OCI-LY7 (cell line): ENCODE results near the gene NTRK3. TPM values are rescaled to one million over a fixed set of nuclear protein-coding genes. Genes with fewer than 3 reads are reported as not detected.
A peak's percentile ranks its signal among the peaks of the same experiment; 100 is the strongest.

ENCODE experiments used
- BruUV-seq: library from RNA; stranded (reverse); fragments of 400-500 nt; replicated peaks from 2 replicates; lab custom pipeline; 2021; lab: Mats Ljungman, UMichigan
- CTCF ChIA-PET: fragments of 300-600 bp; sonication (Branson Sonifier 250); formaldehyde crosslinking; loops from one replicate; lab custom pipeline; 2022; ENCODE audit warnings: antibody characterized with exemption; ENCODE audit not compliant: unreplicated experiment; lab: Charles Lee
- POLR2A ChIA-PET: fragments of 300-600 bp; sonication (Branson Sonifier 250); formaldehyde crosslinking; loops from one replicate; lab custom pipeline; 2022; ENCODE audit warnings: antibody characterized with exemption; lab: Charles Lee
- DNase-seq: peaks from one replicate; pipeline ENCODE4 v3.0.0-alpha.2; 2015; ENCODE audit warnings: low spot score
- H2AFZ ChIP-seq: fragments of 200-600 bp; sonication (generic), shearing (Covaris generic); 2 replicates; pipeline ENCODE4 v1.6.1; 2014; ENCODE audit warnings: mild to moderate bottlenecking, antibody characterized with exemption, low read length, moderate library complexity
- H3K27ac ChIP-seq: fragments of 200-600 bp; sonication (generic); 2 replicates; pipeline ENCODE4 v1.5.1; 2014; ENCODE audit warnings: mixed run types, low read depth, mild to moderate bottlenecking, moderate library complexity, low read length, inconsistent platforms; ENCODE audit not compliant: poor library complexity, severe bottlenecking
- H3K36me3 ChIP-seq: fragments of 200-600 bp; sonication (generic); 2 replicates; pipeline ENCODE4 v1.6.1; 2014; ENCODE audit warnings: mild to moderate bottlenecking, antibody characterized with exemption, low read length, moderate library complexity, mixed read lengths; ENCODE audit not compliant: insufficient read depth
- H3K4me1 ChIP-seq: fragments of 200-600 bp; sonication (generic); 2 replicates; pipeline ENCODE4 v1.5.1; 2014; ENCODE audit warnings: mild to moderate bottlenecking, low read length; ENCODE audit not compliant: insufficient read depth, poor library complexity, severe bottlenecking
- H3K4me2 ChIP-seq: fragments of 200-600 bp; sonication (generic); 2 replicates; pipeline ENCODE4 v1.6.1; 2014; ENCODE audit warnings: mild to moderate bottlenecking, low read length
- H3K4me3 ChIP-seq: fragments of 200-600 bp; sonication (generic); 2 replicates; pipeline ENCODE4 v1.5.1; 2014; ENCODE audit warnings: mild to moderate bottlenecking, low read depth, low read length; ENCODE audit not compliant: poor library complexity, severe bottlenecking
- H3K79me2 ChIP-seq: fragments of 200-600 bp; sonication (generic); 2 replicates; pipeline ENCODE4 v1.6.1; 2016; ENCODE audit warnings: low read depth, mild to moderate bottlenecking, low read length, moderate library complexity, mixed read lengths; ENCODE audit not compliant: insufficient read depth
- H3K9me2 ChIP-seq: fragments of 200-600 bp; sonication (generic); 2 replicates; pipeline ENCODE4 v1.6.1; 2016; ENCODE audit warnings: mild to moderate bottlenecking, low read length, mixed read lengths; ENCODE audit not compliant: insufficient read depth
- H3K9me3 ChIP-seq: fragments of 200-600 bp; sonication (generic); 2 replicates; pipeline ENCODE4 v1.6.1; 2014; ENCODE audit warnings: mild to moderate bottlenecking, mixed run types, low read length, mixed read lengths
- H4K20me1 ChIP-seq: fragments of 200-600 bp; sonication (generic); 2 replicates; pipeline ENCODE4 v1.6.1; 2014; ENCODE audit warnings: mild to moderate bottlenecking, antibody characterized with exemption, low read length, moderate library complexity, mixed read lengths; ENCODE audit not compliant: insufficient read depth
- CTCF ChIP-seq: fragments of 200-600 bp; sonication (generic); conservative IDR thresholded peaks from 2 replicates; pipeline ENCODE4 v1.5.1; 2014; ENCODE audit warnings: mild to moderate bottlenecking, antibody characterized with exemption, low read length, moderate library complexity, mixed read lengths
- EZH2phosphoT487 ChIP-seq: fragments of 200-600 bp; sonication (generic); IDR thresholded peaks from 2 replicates; pipeline ENCODE4 v1.6.1; 2018; ENCODE audit warnings: low read depth, borderline replicate concordance, mild to moderate bottlenecking, mixed run types, antibody characterized with exemption, low read length, moderate library complexity, mixed read lengths
- intact Hi-C: fragments of 100-400 bp; cut with micrococcal nuclease; formaldehyde crosslinking; loops from one replicate; pipeline ENCODE4 v1.10.0; 2022; ENCODE audit not compliant: unreplicated experiment
- total RNA-seq, 2 experiments: library from RNA; depleted of rRNA in 1 of 2; stranded (reverse); fragments of >200 nt in 1 of 2; shearing (Covaris generic) in 1 of 2; gene quantifications; 2 replicates each; pipeline ENCODE4 v1.2.3, GENCODE V29; 2014 to 2022

NTRK3 gene
- total RNA-seq, 2 experiments from 2014 or later: 0.50 to 2.5 TPM

DNA sequence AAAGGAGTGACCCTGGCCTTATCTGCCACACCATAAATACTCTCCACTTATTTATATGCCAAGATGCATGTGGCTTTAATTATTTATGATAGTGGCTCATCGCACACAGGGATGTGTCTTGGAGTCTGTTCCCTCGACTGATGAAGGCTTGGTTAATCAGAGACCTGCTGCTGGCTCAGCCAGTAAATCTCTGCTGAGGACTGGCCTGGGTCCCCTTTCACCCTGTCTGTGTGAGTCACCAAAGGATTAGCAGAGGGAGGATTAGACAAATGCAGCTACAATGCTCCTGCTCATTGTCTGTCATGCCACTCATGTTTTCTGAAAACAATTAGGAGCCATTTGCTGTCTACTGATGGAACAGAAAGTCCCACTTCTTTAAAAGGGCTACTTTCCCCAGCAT lies 226.8 kb downstream of the NTRK3 start:
- Histone ChIP-seq H3K4me3 (no peak overlapping the region), H3K79me2 (no peaks in the 10 kb centered on the region), H3K27ac (no peak overlapping the region), H2AFZ (no peak overlapping the region), H4K20me1 (no peaks in the 10 kb centered on the region), H3K4me1 (no peaks in the 10 kb centered on the region), H3K9me2 (no peaks in the 10 kb centered on the region), H3K4me2 (no peak overlapping the region), H3K36me3 (no peaks in the 10 kb centered on the region), H3K9me3 (no peaks in the 10 kb centered on the region)
- no TSS peak for BruUV-seq
- intact Hi-C loops: no loop called here
- TF ChIP-seq CTCF (no peak), EZH2phosphoT487 (no peak)
- ChIA-PET CTCF (no interaction called here), POLR2A (no interaction called here)
- no peak for DNase-seq

- ChIA-PET CTCF (no interaction called here), POLR2A (no interaction called here)
- H2AFZ ChIP-seq: no peak overlapping the region
- no peak overlapping the region for H3K27ac ChIP-seq
- no peaks in the 10 kb centered on the region for H3K4me1 ChIP-seq
- H3K9me3 ChIP-seq: no peaks in the 10 kb centered on the region
- no peaks in the 10 kb centered on the region for H3K9me2 ChIP-seq
- no peak overlapping the region for H3K4me3 ChIP-seq
- no peaks in the 10 kb centered on the region for H4K20me1 ChIP-seq
- H3K79me2 ChIP-seq: no peaks in the 10 kb centered on the region
- no peaks in the 10 kb centered on the region for H3K36me3 ChIP-seq
- H3K4me2 ChIP-seq: no peak overlapping the region
- intact Hi-C loops: no loop called here
- BruUV-seq: no TSS peak
- TF ChIP-seq CTCF: 0 out of 2 replicates have a peak, but pooled peaks have one; percentile 20
- no peak for TF ChIP-seq EZH2phosphoT487
- no peak for DNase-seq
These were observed 228.5 kb downstream of the NTRK3 start for GRCh38 chr15:88028024-88028423.

DNA sequence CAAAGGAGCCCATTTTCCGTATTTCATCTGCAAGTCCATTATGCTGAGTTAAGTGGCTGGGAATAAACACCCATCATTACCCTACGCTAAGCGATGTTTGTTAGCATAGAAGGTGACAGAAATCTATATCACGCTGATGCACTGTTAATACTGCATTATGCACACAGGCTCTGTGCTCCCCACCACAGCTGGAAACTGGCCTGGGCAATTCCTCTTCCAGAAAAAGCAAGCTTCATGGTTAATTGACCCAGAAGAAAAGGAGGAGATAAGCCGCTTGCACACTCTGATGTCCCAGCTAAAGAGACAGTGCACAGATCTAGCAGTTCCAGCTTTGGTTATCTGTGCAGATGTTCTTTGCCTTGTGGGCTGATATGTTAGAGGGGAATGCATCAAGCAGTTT lies 232.6 kb downstream of the NTRK3 start:
- Histone ChIP-seq H2AFZ (no peak overlapping the region), H3K4me1 (no peaks in the 10 kb centered on the region), H3K4me2 (no peak overlapping the region), H3K79me2 (no peaks in the 10 kb centered on the region), H3K4me3 (no peak overlapping the region), H3K27ac (no peak overlapping the region), H3K9me3 (no peaks in the 10 kb centered on the region), H4K20me1 (no peaks in the 10 kb centered on the region), H3K9me2 (no peaks in the 10 kb centered on the region), H3K36me3 (no peaks in the 10 kb centered on the region)
- ChIA-PET POLR2A (no interaction called here), CTCF (no interaction called here)
- no peak for TF ChIP-seq CTCF
- TF ChIP-seq EZH2phosphoT487: no peak
- no TSS peak for BruUV-seq
- intact Hi-C loops: no loop called here
- DNase-seq: no peak
